Measurements from ENCODE around the gene BTBD6.

BTBD6 gene

DNA sequence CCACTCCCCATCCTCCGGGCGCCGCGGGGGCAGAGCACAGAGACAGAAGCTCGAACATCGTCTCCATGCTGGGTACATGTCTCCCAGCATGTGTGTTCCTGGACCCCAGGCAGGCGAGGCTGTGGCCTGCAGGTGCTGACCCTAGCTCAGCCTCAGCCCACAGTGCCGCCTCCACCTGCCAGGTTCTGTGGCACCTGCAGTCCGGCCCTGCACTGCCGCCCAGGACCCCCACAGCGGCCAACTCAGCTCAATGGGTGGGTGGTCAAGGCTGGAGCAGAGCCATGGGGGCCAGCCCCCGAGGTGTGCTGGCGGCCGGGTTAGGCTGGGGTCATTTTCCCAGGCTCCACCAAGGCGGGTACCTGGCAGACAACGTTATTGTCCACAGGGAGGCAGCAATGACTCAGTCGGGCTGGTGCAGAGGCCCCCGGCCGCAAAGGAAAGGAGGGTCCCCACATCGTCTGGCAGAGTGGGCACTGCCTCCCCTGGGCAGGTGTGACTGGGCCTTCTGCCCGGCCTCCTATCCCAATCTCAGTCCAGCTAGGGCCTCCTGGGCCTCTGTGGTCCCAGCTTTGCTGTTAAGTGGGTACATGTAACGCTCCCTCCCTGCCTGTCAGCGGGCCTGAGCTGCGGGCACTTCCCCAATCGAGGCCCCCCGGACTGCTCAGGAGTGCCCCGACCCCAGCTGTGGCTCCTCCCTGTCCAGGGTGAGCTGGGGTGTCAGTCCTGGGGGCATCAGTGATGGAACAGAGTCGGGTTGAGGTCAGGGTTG lies 47.0 kb upstream of the BTBD6 start:
- H3K4me1 ChIP-seq (ENCODE audit: insufficient read depth, poor library complexity, severe bottlenecking): peaks cover 9% of the 10 kb centered on the region
- H3K27me3 ChIP-seq (ENCODE audit: insufficient read depth, poor library complexity, severe bottlenecking): peaks cover 14% of the 10 kb centered on the region
- H3K4me3 ChIP-seq (ENCODE audit: severe bottlenecking): no peak overlapping the region
- H3K9me3 ChIP-seq (ENCODE audit: severe bottlenecking): no peaks in the 10 kb centered on the region
- H3K36me3 ChIP-seq (ENCODE audit: low read depth): no peaks in the 10 kb centered on the region
- ATAC-seq (ENCODE audit: low read depth) (no peak), DNase-seq (ENCODE audit: low spot score) (no peak)
- H3K27ac ChIP-seq (ENCODE audit: poor library complexity, severe bottlenecking): no peak overlapping the region
- TF ChIP-seq, protein P1, sequence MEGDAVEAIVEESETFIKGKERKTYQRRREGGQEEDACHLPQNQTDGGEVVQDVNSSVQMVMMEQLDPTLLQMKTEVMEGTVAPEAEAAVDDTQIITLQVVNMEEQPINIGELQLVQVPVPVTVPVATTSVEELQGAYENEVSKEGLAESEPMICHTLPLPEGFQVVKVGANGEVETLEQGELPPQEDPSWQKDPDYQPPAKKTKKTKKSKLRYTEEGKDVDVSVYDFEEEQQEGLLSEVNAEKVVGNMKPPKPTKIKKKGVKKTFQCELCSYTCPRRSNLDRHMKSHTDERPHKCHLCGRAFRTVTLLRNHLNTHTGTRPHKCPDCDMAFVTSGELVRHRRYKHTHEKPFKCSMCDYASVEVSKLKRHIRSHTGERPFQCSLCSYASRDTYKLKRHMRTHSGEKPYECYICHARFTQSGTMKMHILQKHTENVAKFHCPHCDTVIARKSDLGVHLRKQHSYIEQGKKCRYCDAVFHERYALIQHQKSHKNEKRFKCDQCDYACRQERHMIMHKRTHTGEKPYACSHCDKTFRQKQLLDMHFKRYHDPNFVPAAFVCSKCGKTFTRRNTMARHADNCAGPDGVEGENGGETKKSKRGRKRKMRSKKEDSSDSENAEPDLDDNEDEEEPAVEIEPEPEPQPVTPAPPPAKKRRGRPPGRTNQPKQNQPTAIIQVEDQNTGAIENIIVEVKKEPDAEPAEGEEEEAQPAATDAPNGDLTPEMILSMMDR (IDR thresholded peaks at IDR 0.05; ENCODE audit: poor library complexity, severe bottlenecking): no peak

DNA sequence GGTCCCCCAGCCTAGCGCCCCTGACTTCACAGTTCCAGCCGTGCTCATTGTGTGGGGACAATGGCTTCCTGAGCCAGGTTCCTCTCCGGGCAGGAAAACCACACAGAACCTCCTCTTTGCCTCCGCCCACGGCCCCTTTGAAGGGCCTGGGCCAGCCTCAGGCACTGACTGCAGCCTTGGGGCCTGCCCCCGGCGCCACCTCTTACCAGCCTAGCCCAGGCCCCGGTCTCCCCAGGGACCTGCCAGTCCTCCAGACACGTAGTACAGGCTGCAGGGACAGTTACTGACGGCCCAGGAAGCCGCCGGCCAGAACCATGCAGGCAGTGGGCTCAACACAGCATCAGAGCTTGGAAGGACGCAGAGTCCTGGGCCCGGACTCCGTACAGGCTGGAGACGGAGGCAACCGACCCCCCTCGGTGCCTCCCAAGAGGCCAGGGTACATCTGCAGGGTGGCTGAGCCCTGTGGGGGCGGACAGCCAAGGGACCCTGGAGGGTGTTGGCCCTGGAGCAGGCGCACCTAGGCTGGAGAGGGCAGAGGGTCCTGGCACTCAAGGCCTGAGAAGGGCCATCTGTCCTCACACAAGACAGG lies 46.3 kb upstream of the BTBD6 start:
- TF ChIP-seq, protein P1 (IDR thresholded peaks at IDR 0.05; ENCODE audit: poor library complexity, severe bottlenecking): no peak
- no peak for DNase-seq (ENCODE audit: low spot score)
- no peak overlapping the region for H3K27ac ChIP-seq (ENCODE audit: poor library complexity, severe bottlenecking)
- no peak overlapping the region for H3K4me3 ChIP-seq (ENCODE audit: severe bottlenecking)
- no peaks in the 10 kb centered on the region for H3K36me3 ChIP-seq (ENCODE audit: low read depth)
- peaks cover 7% of the 10 kb centered on the region for H3K27me3 ChIP-seq (ENCODE audit: insufficient read depth, poor library complexity, severe bottlenecking)
- H3K4me1 ChIP-seq (ENCODE audit: insufficient read depth, poor library complexity, severe bottlenecking): peaks cover 9% of the 10 kb centered on the region
- H3K9me3 ChIP-seq (ENCODE audit: severe bottlenecking): no peaks in the 10 kb centered on the region
- no peak for ATAC-seq (ENCODE audit: low read depth)

DNA sequence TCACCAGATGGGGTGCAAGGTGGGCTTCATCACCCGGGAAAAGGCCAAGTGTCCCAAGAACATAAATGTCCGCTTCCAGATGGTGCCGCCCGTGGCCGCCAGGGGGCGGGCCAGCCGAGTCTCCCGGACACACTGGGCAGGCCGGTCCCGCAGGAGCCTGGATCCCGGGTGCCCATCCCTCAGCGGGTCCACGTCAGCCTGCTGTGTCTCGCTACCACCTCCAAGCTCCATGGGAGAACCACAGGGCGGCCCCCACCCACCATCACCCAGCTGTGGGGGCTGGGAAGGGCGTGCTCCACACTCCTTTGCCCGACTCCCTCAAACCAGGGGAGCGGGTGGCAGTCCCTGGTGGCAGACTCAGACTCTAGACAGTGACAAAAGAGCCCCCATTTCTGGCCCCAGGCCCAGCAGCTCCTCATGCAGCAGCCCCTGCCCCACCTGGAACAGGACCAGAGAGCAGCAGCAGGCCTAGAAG lies 45.2 kb upstream of the BTBD6 start:
- Histone ChIP-seq H3K36me3 (ENCODE audit: low read depth) (no peaks in the 10 kb centered on the region), H3K4me1 (ENCODE audit: insufficient read depth, poor library complexity, severe bottlenecking) (peaks cover 9% of the 10 kb centered on the region), H3K27me3 (ENCODE audit: insufficient read depth, poor library complexity, severe bottlenecking) (no peaks in the 10 kb centered on the region), H3K4me3 (ENCODE audit: severe bottlenecking) (no peak overlapping the region), H3K9me3 (ENCODE audit: severe bottlenecking) (no peaks in the 10 kb centered on the region), H3K27ac (ENCODE audit: poor library complexity, severe bottlenecking) (no peak overlapping the region)
- DNase-seq (ENCODE audit: low spot score) (no peak), ATAC-seq (ENCODE audit: low read depth) (peak; percentile 38)
- TF ChIP-seq, protein P1 (IDR thresholded peaks at IDR 0.05; ENCODE audit: poor library complexity, severe bottlenecking): peak; percentile 97

DNA sequence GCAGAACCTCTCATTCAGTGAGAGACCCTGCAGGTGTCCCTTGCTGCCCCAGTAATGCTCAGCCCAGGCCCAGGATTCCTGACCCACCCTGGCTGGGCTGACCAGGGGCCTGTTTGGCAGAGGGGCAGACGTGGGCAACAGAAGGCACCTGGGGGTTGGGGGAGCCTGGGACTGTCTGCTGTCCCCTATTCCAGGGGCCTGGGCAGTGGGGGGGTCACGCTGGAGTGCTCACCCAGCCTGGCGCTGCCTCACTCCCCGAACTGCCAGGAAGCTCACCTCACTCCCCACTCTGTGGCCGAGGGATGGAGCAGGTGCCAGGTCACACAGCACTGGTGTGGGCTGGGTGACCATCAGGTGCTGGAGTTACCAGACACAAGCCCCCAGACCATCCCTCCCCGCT lies 44.6 kb upstream of the BTBD6 start:
- no peak for DNase-seq (ENCODE audit: low spot score)
- ATAC-seq (ENCODE audit: low read depth): no peak
- Histone ChIP-seq H3K27ac (ENCODE audit: poor library complexity, severe bottlenecking) (no peak overlapping the region), H3K27me3 (ENCODE audit: insufficient read depth, poor library complexity, severe bottlenecking) (no peaks in the 10 kb centered on the region), H3K36me3 (ENCODE audit: low read depth) (no peaks in the 10 kb centered on the region), H3K9me3 (ENCODE audit: severe bottlenecking) (no peaks in the 10 kb centered on the region), H3K4me1 (ENCODE audit: insufficient read depth, poor library complexity, severe bottlenecking) (peaks cover 9% of the 10 kb centered on the region), H3K4me3 (ENCODE audit: severe bottlenecking) (no peak overlapping the region)
- TF ChIP-seq, protein P1 (IDR thresholded peaks at IDR 0.05; ENCODE audit: poor library complexity, severe bottlenecking): no peak

Data from RWPE2 (cell line).